HG02943 (cell line): ENCODE data around the gene TCF3.
"Not testable (repeated sequence)": the region's sequence is repeated elsewhere in the genome, so short reads cannot be mapped to it uniquely, and the experiment has no call there.

Experiments
- ATAC-seq: cut with Tn5 transposase; IDR thresholded peaks from one replicate; pipeline ENCODE4 v1.9.1; 2021; ENCODE audit warnings: mild to moderate bottlenecking, low read depth, moderate library complexity; ENCODE audit not compliant: unreplicated experiment

The TCF3 gene

GRCh38 chr19:1654178-1654792 is 1.9 kb upstream of the TCF3 start:
- ATAC-seq, result no peak

- ATAC-seq, result no peak
Measured at GRCh38 chr19:1653300-1653628, 849 bp upstream of the TCF3 start.

GRCh38 chr19:1651568-1652291 is 685 bp downstream of the TCF3 start:
- no peak for ATAC-seq

GRCh38 chr19:1650650-1651567 is 1.5 kb downstream of the TCF3 start:
- ATAC-seq, result no peak

GRCh38 chr19:1649706-1650649 is 2.4 kb downstream of the TCF3 start:
- no peak for ATAC-seq

- no peak for ATAC-seq
Measured at GRCh38 chr19:1648920-1649541, 3.4 kb downstream of the TCF3 start.

GRCh38 chr19:1648459-1648849 is 4.0 kb downstream of the TCF3 start:
- no peak for ATAC-seq

GRCh38 chr19:1647501-1648458 is 4.6 kb downstream of the TCF3 start:
- no peak for ATAC-seq

- no peak for ATAC-seq
Measured at GRCh38 chr19:1646659-1647453, 5.6 kb downstream of the TCF3 start.

GRCh38 chr19:1646149-1646548 is 6.3 kb downstream of the TCF3 start:
- ATAC-seq, result no peak

- no peak for ATAC-seq
Measured at GRCh38 chr19:1645299-1645698, 7.1 kb downstream of the TCF3 start.

- ATAC-seq, result no peak
Measured at GRCh38 chr19:1644070-1644469, 8.3 kb downstream of the TCF3 start.

GRCh38 chr19:1640893-1641448 is 11.4 kb downstream of the TCF3 start:
- not testable (repeated sequence) for ATAC-seq

- ATAC-seq, result no peak
Measured at GRCh38 chr19:1636325-1637236, 15.8 kb downstream of the TCF3 start.

- ATAC-seq, result no peak
Measured at GRCh38 chr19:1634938-1635243, 17.5 kb downstream of the TCF3 start.

- no peak for ATAC-seq
Measured at GRCh38 chr19:1634242-1634937, 18.0 kb downstream of the TCF3 start.
